Endothelial cell (in vitro differentiated cells): ENCODE data around the gene HSPBP1. TPM values are rescaled to one million over a fixed set of nuclear protein-coding genes. Genes with fewer than 3 reads are reported as not detected.
A peak's percentile ranks its signal among the peaks of the same experiment; 100 is the strongest.
"Not testable (repeated sequence)": the region's sequence is repeated elsewhere in the genome, so short reads cannot be mapped to it uniquely, and the experiment has no call there.

ENCODE experiments used
- DNase-seq: peaks from one replicate; pipeline ENCODE4 v3.0.0; 2021; ENCODE audit warnings: low spot score
- H3K27ac Mint-ChIP-seq: one replicate; pipeline ENCODE4 v1.8.0; 2021; ENCODE audit warnings: mixed read lengths, inconsistent platforms; ENCODE audit not compliant: unreplicated experiment
- H3K27me3 Mint-ChIP-seq: one replicate; pipeline ENCODE4 v1.8.0; 2021; ENCODE audit warnings: mild to moderate bottlenecking, moderate library complexity, mixed read lengths, inconsistent platforms; ENCODE audit not compliant: unreplicated experiment
- H3K36me3 Mint-ChIP-seq: one replicate; pipeline ENCODE4 v1.8.0; 2021; ENCODE audit warnings: mild to moderate bottlenecking, low read depth, mixed read lengths, inconsistent platforms; ENCODE audit not compliant: unreplicated experiment
- H3K4me1 Mint-ChIP-seq: one replicate; pipeline ENCODE4 v1.8.0; 2021; ENCODE audit warnings: mild to moderate bottlenecking, mixed read lengths, inconsistent platforms; ENCODE audit not compliant: unreplicated experiment
- H3K4me3 Mint-ChIP-seq: one replicate; pipeline ENCODE4 v1.8.0; 2021; ENCODE audit warnings: mild to moderate bottlenecking, mixed read lengths, inconsistent platforms; ENCODE audit not compliant: unreplicated experiment
- H3K9me3 Mint-ChIP-seq: one replicate; pipeline ENCODE4 v1.8.0; 2021; ENCODE audit warnings: mixed read lengths, inconsistent platforms; ENCODE audit not compliant: unreplicated experiment
- CTCF ChIP-seq: fragments of 200-600 bp; sonication (generic); IDR thresholded peaks from one replicate; pipeline ENCODE4 v1.5.0; 2021; ENCODE audit warnings: antibody characterized with exemption; ENCODE audit not compliant: unreplicated experiment
- total RNA-seq: library from RNA; stranded (reverse); fragmentation: NEBNext Ultra II Directional; extraction: Animal tissue kit (Norgen Biotek cat#: 25700); gene quantifications from one replicate; pipeline ENCODE4 v1.2.1, GENCODE V29; 2021; ENCODE audit not compliant: unreplicated experiment

HSPBP1 gene
- total RNA-seq, 1 donor from 2014 or later = 24.6 TPM

- H3K27ac Mint-ChIP-seq = no peak overlapping the region
- no peak for DNase-seq
- H3K4me3 Mint-ChIP-seq = no peak overlapping the region
- no peak for TF ChIP-seq CTCF
- peaks cover 3% of the 10 kb centered on the region for H3K4me1 Mint-ChIP-seq
- H3K36me3 Mint-ChIP-seq = peaks cover 21% of the 10 kb centered on the region
- H3K9me3 Mint-ChIP-seq = no peaks in the 10 kb centered on the region
- H3K27me3 Mint-ChIP-seq = peaks cover 12% of the 10 kb centered on the region
Observed at GRCh38 chr19:55227241-55228014, 52.5 kb downstream of the HSPBP1 start.

- Mint-ChIP-seq H3K4me3 (peak overlapping the region; percentile 69), H3K4me1 (peaks cover 3% of the 10 kb centered on the region), H3K27ac (no peak overlapping the region), H3K9me3 (no peaks in the 10 kb centered on the region), H3K36me3 (peaks cover 20% of the 10 kb centered on the region), H3K27me3 (peaks cover 12% of the 10 kb centered on the region)
- no peak for DNase-seq
- TF ChIP-seq CTCF = no peak
Observed at GRCh38 chr19:55226788-55227187, 53.1 kb downstream of the HSPBP1 start.

GRCh38 chr19:55226273-55226672 lies 53.6 kb downstream of the HSPBP1 start:
- Mint-ChIP-seq H3K4me3 (no peak overlapping the region), H3K9me3 (no peaks in the 10 kb centered on the region), H3K36me3 (peaks cover 23% of the 10 kb centered on the region), H3K27ac (no peak overlapping the region), H3K27me3 (peaks cover 12% of the 10 kb centered on the region), H3K4me1 (peaks cover 3% of the 10 kb centered on the region)
- no peak for DNase-seq
- no peak for TF ChIP-seq CTCF

GRCh38 chr19:55225415-55225958 lies 54.4 kb downstream of the HSPBP1 start:
- Mint-ChIP-seq H3K27ac (peak overlapping the region; percentile 59), H3K9me3 (no peaks in the 10 kb centered on the region), H3K27me3 (peaks cover 12% of the 10 kb centered on the region), H3K36me3 (peaks cover 23% of the 10 kb centered on the region), H3K4me1 (peaks cover 3% of the 10 kb centered on the region), H3K4me3 (peak overlapping the region; percentile 65)
- no peak for DNase-seq
- TF ChIP-seq CTCF = no peak

- H3K27me3 Mint-ChIP-seq = peaks cover 12% of the 10 kb centered on the region
- DNase-seq, H3K9me3 Mint-ChIP-seq, H3K4me3 Mint-ChIP-seq, H3K27ac Mint-ChIP-seq, H3K4me1 Mint-ChIP-seq: not testable (repeated sequence)
- H3K36me3 Mint-ChIP-seq = peaks cover 26% of the 10 kb centered on the region
Observed at GRCh38 chr19:55224679-55225414, 55.1 kb downstream of the HSPBP1 start.
